Erythroblast (primary cell): Measurements from ENCODE around the gene ZNF488.

Source experiments
- DNase-seq, 2 experiments: peaks; one replicate each; lab custom pipeline; 2025; lab: John Stamatoyannopoulos, UW
- GATA1 ChIP-seq: IDR thresholded peaks from 2 replicates; pipeline ENCODE4 v1.6.1; 2011; ENCODE audit warnings: low read depth, mild to moderate bottlenecking, control low read depth, low read length, moderate library complexity
- POLR2A ChIP-seq: IDR thresholded peaks from 2 replicates; pipeline ENCODE4 v1.6.1; 2011; ENCODE audit warnings: mild to moderate bottlenecking, low read length

The ZNF488 gene

DNA sequence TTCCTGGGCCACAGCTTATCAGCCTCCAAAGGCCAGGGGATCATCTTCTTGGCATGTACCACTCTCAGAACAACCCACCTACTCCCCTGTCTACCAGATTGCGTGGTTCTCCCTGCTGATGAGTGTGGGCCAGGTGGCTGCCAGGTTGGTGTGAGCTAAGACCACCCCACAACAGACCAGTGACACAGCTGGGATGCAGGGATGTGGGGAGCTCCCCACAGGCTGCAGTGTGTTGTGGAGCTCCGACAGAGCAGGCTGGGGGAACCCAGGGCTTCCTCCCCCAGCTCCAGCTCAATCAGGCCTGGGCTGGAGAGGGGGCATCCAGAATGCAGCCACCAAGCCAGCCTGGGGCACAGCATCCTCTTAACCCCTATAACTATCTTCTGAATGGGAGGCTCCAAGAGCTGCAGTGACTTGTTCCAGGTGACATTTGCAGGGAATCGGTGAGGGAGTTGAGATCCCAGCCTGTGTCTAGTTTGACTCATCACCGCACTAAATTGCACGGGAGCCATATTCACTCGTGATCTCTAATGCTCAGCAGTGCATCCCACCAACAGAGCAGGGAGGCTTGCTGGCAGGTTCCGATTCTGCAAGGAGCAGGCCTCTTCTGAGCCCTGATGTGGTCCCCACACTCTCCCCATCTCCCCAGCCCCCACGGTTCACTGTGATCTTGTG is 62.4 kb downstream of the ZNF488 start:
- TF ChIP-seq GATA1, result no peak
- TF ChIP-seq POLR2A, result no peak
- no peak for DNase-seq

DNA sequence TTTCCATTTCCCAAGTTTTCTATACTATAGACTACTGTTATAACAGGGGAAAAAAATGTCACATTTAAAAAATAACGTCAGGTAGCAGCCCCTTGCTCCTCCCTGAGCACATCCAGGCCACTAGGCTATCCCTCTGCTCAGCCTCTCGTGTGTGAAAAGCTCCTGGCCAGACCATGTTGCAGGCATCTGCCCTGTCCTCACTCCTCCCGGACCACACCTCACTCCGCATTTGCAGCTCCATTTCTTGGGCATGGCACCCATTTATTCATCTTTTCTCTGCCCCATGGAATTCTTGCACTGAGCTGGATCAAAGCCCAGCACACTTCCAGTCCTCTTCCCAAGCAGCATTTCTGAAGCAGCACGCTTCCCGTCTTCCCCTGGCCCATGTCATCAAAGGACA is 63.3 kb downstream of the ZNF488 start:
- no peak for DNase-seq
- TF ChIP-seq GATA1 (no peak), POLR2A (no peak)

GRCh38 chr10:47319784-47320183 is 64.3 kb downstream of the ZNF488 start:
- no peak for DNase-seq
- TF ChIP-seq POLR2A, result no peak
- TF ChIP-seq GATA1, result no peak

DNA sequence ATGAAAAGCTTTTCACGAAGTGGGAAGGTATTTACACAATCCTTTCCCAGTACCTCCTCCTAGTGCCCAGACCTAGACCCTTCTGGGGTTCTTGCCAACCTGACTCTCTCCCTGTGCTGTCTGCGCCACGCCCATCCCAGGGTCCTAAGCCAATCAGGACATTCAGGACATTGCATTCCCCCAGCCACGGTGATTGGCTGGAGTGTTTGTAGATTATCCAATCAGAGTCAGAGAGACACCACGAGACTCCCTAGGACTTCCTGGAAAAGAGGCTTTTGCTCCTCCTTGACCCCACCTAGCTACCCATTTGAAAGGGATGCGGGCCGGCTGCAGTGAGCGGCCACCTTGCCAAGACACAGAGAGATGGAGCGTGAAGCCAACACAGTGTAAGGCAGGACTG is 65.4 kb downstream of the ZNF488 start:
- no peak for TF ChIP-seq POLR2A
- TF ChIP-seq GATA1, result no peak
- peak in 1 of 2 experiments; percentile 17 for DNase-seq

DNA sequence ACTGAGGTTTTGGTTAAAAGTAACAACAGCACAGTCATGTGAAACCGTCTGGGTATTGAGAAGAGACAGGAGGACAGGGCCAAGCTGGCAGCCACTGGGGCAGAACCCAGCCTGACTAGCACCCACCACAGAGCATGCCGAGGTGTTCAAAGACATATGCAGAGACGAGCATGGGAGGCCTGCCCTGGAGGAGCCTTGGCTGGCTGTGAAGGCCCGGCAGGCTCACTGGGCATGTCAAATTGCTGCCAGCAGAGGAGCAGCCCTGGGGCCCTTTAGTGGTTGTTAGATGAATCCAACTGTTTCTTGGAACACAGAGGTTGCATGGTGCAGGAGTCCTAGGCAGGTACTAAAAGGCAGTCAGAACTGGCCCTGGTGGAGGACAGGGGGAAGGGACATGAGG is 66.8 kb downstream of the ZNF488 start:
- no peak for TF ChIP-seq POLR2A
- TF ChIP-seq GATA1, result no peak
- DNase-seq, result no peak

- DNase-seq, result no peak
- TF ChIP-seq POLR2A (no peak), GATA1 (no peak)
Observed at GRCh38 chr10:47316131-47316530, 68.0 kb downstream of the ZNF488 start.
